Thyroid gland (tissue), 4 donors: Measurements from ENCODE around the gene CLMP. TPM values are rescaled to one million over a fixed set of nuclear protein-coding genes. Genes with fewer than 3 reads are reported as not detected.
"Not testable (repeated sequence)": the region's sequence is repeated elsewhere in the genome, so short reads cannot be mapped to it uniquely, and the experiment has no call there.

Experiments
- DNase-seq, 2 donors: peaks; one replicate each; pipeline ENCODE4 v3.0.0-alpha.2; 2019
- H3K27ac ChIP-seq, 3 donors: fragments of 200-600 bp; sonication (generic); 1 replicate in 2 of 3; 2 replicates in 1 of 3; pipeline ENCODE4 v1.5.1; 2016 to 2019; ENCODE audit warnings: mild to moderate bottlenecking in 1 of 3, moderate library complexity in 1 of 3
- H3K27me3 ChIP-seq: fragments of 200-600 bp; sonication (generic); one replicate; pipeline ENCODE4 v1.5.1; 2019
- H3K36me3 ChIP-seq, 2 donors: fragments of 200-600 bp; sonication (generic); one replicate each; pipeline ENCODE4 v1.5.1; 2016 to 2019
- H3K4me1 ChIP-seq, 2 donors: fragments of 200-600 bp; sonication (generic); one replicate each; pipeline ENCODE4 v1.5.1; 2017 to 2019
- H3K4me3 ChIP-seq, 3 donors: fragments of 200-600 bp; sonication (generic); replicated peaks in 1 of 3; 1 replicate in 2 of 3; 2 replicates in 1 of 3; pipeline ENCODE4 v1.5.1; 2016; ENCODE audit warnings: mild to moderate bottlenecking in 1 of 3
- H3K9me3 ChIP-seq: fragments of 200-600 bp; sonication (generic); one replicate; pipeline ENCODE4 v1.5.1; 2017
- CTCF ChIP-seq, 6 experiments: fragments of 200-600 bp in 3 of 6; fragments of 450-650 bp in 3 of 6; sonication (generic) in 3 of 6; IDR thresholded peaks; one replicate each; pipeline ENCODE4 v1.5.1; 2016 to 2019; ENCODE audit warnings: antibody characterized with exemption in 6 of 6, mild to moderate bottlenecking in 2 of 6, inconsistent platforms in 1 of 6, moderate library complexity in 1 of 6
- POLR2A ChIP-seq, 2 donors: fragments of 450-650 bp; IDR thresholded peaks; one replicate each; pipeline ENCODE4 v1.6.1; 2017; ENCODE audit warnings: antibody characterized with exemption in 2 of 2, mild to moderate bottlenecking in 2 of 2, moderate library complexity in 1 of 2
- whole genome bisulfite sequencing, 2 donors: methylation state at CpG; one replicate each; pipeline ENCODE4 v1.1.5; 2017; 5-methylcytosine and 5-hydroxymethylcytosine counted together
- intact Hi-C: fragments of 100-400 bp; cut with DNase I; formaldehyde crosslinking; loops from one replicate; pipeline ENCODE4 v1.15.1; 2023
- total RNA-seq, 4 donors: library from RNA; depleted of rRNA; stranded (reverse); fragments of >200 nt; gene quantifications; one replicate each; pipeline ENCODE4 v1.2.3, GENCODE V29; 2016

Gene CLMP
- total RNA-seq, 4 donors from 2014 or later: 4.9 to 13.2 (median 9.3) TPM

GRCh38 chr11:123161376-123162030 is 33.5 kb downstream of the CLMP start:
- DNase-seq: no peak
- Histone ChIP-seq H3K9me3 (no peaks in the 10 kb centered on the region), H3K4me1 (no peaks in the 10 kb centered on the region), H3K36me3 (no peaks in the 10 kb centered on the region), H3K27ac (no peak overlapping the region), H3K4me3 (no peak overlapping the region), H3K27me3 (no peaks in the 10 kb centered on the region)
- WGBS, 2 donors: 85 to 86% methylated on average over 8 of the region's 8 CpGs
- intact Hi-C loops: no loop called here
- TF ChIP-seq CTCF (IDR thresholded peaks at IDR 0.05) (no peak), POLR2A (IDR thresholded peaks at IDR 0.05) (no peak)

GRCh38 chr11:123159183-123159857 is 35.7 kb downstream of the CLMP start:
- TF ChIP-seq CTCF (IDR thresholded peaks at IDR 0.05) (no peak), POLR2A (IDR thresholded peaks at IDR 0.05) (no peak)
- Histone ChIP-seq H3K4me3 (no peak overlapping the region), H3K27me3 (no peaks in the 10 kb centered on the region), H3K27ac (no peak overlapping the region), H3K9me3 (no peaks in the 10 kb centered on the region), H3K4me1 (no peaks in the 10 kb centered on the region), H3K36me3 (no peaks in the 10 kb centered on the region)
- intact Hi-C loops: no loop called here
- 86 to 90% methylated on average over 10 of the region's 10 CpGs for WGBS, 2 donors
- DNase-seq: no peak

- no peak for DNase-seq
- intact Hi-C loops: no loop called here
- H3K36me3 ChIP-seq: no peaks in the 10 kb centered on the region
- no peak overlapping the region for H3K27ac ChIP-seq
- 86 to 91% methylated on average over 11 of the region's 11 CpGs for whole genome bisulfite sequencing, 2 donors
- H3K27me3 ChIP-seq: no peaks in the 10 kb centered on the region
- H3K4me1 ChIP-seq: no peaks in the 10 kb centered on the region
- no peaks in the 10 kb centered on the region for H3K9me3 ChIP-seq
- TF ChIP-seq POLR2A (IDR thresholded peaks at IDR 0.05) (no peak), CTCF (IDR thresholded peaks at IDR 0.05) (no peak)
- no peak overlapping the region for H3K4me3 ChIP-seq
These were observed 36.7 kb downstream of the CLMP start for GRCh38 chr11:123158033-123159003.

- 50 to 52% methylated on average over 9 of the region's 9 CpGs for WGBS, 2 donors
- Histone ChIP-seq H3K27me3 (no peaks in the 10 kb centered on the region), H3K4me3 (no peak overlapping the region), H3K36me3 (no peaks in the 10 kb centered on the region), H3K9me3 (no peaks in the 10 kb centered on the region), H3K27ac (no peak overlapping the region), H3K4me1 (no peaks in the 10 kb centered on the region)
- DNase-seq: peak; percentile 24 to 25
- intact Hi-C loops: no loop called here
- no peak for TF ChIP-seq CTCF (IDR thresholded peaks at IDR 0.05)
- no peak for TF ChIP-seq POLR2A (IDR thresholded peaks at IDR 0.05)
These were observed 42.1 kb downstream of the CLMP start for GRCh38 chr11:123152951-123153350.

- H3K9me3 ChIP-seq, H3K4me3 ChIP-seq, H3K27me3 ChIP-seq, DNase-seq, intact Hi-C loops, H3K4me1 ChIP-seq, H3K36me3 ChIP-seq, H3K27ac ChIP-seq: not testable (repeated sequence)
- WGBS, 2 donors: 96 to 97% methylated on average over 5 of the region's 5 CpGs
These were observed 42.7 kb downstream of the CLMP start for GRCh38 chr11:123152346-123152745.
